Parathyroid adenoma (tissue), 2 donors: ENCODE results near the gene CISD3.

Experiments
- H2AFZ ChIP-seq: fragments of 300-600 bp; sonication (generic); one replicate; pipeline ENCODE4 v1.7.0; 2017; ENCODE audit warnings: antibody characterized with exemption, mild to moderate bottlenecking
- H3K27ac ChIP-seq: fragments of 300-600 bp; sonication (generic); one replicate; pipeline ENCODE4 v1.7.0; 2017
- H3K27me3 ChIP-seq: fragments of 300-600 bp; sonication (generic); one replicate; pipeline ENCODE4 v1.7.0; 2017; ENCODE audit warnings: low read length; ENCODE audit not compliant: control insufficient read depth, insufficient read depth
- H3K36me3 ChIP-seq: fragments of 300-600 bp; sonication (generic); one replicate; pipeline ENCODE4 v1.7.0; 2017; ENCODE audit warnings: low read length; ENCODE audit not compliant: control insufficient read depth, insufficient read depth
- H3K4me1 ChIP-seq: fragments of 300-600 bp; sonication (generic); one replicate; pipeline ENCODE4 v1.7.0; 2017; ENCODE audit warnings: control low read depth
- H3K4me2 ChIP-seq: fragments of 300-600 bp; sonication (generic); one replicate; pipeline ENCODE4 v1.7.0; 2017; ENCODE audit warnings: low read length
- H3K4me3 ChIP-seq: fragments of 300-600 bp; sonication (generic); one replicate; pipeline ENCODE4 v1.7.0; 2017; ENCODE audit warnings: low read depth, low read length
- H3K79me2 ChIP-seq: fragments of 300-600 bp; sonication (generic); one replicate; pipeline ENCODE4 v1.7.0; 2017; ENCODE audit warnings: control low read depth
- H3K9ac ChIP-seq: fragments of 300-600 bp; sonication (generic); one replicate; pipeline ENCODE4 v1.7.0; 2017; ENCODE audit warnings: mild to moderate bottlenecking
- H3K9me3 ChIP-seq: fragments of 300-600 bp; sonication (generic); one replicate; pipeline ENCODE4 v1.7.0; 2017; ENCODE audit warnings: low read length; ENCODE audit not compliant: control insufficient read depth
- CTCF ChIP-seq: fragments of 300-600 bp; sonication (generic); IDR thresholded peaks from one replicate; pipeline ENCODE4 v1.7.0; 2017; ENCODE audit warnings: antibody characterized with exemption, mild to moderate bottlenecking
- donor health status: primary hyperparathyroidism.

CISD3 gene

DNA sequence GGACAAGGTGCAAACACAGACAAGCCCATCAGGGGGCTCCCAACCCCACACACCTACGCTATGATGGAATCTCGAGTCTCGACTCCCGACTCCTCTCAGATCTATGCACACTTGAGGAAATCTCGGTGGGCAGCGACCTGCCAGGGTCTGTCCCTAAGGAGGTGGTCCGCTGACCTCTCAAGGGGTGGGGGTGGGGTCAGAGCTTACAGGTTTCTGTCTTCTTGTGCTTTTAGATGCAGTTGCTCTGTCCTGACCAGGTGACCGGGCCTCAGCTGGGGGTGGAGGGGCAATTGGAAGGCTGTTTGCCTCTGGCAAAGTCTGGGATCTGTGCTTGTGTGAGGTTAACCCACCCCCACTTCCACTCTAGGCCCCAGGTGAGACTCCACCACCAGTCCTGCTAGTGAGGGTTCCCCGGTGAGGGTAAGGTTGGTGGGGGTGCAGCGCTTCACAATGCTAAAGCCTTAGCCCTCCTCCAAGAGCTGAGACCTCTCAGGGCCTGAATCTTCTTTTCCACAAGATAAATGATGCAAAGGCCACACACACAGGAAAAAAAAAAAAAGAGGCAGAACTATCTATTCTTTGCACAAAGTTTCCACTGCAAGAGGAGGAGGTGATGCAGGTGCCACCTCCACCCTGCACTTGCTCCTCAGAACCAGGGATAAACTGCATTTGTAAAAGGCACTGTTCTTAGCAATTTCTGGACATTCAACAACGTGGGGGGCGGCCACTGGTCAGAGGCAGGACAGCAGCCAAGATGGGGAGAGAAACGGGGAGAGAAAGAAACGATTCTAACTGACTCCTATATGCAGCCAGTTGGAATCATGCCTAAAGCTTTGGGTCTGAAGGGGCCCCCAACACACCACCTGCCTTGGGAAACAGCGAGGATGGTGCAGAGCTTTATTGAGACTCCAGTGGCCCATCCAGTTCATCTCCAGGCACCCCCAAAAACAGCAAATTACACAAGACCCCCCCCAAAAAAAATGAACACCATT lies 4.1 kb downstream of the CISD3 start:
- H3K27ac ChIP-seq: no peak overlapping the region
- H3K9ac ChIP-seq: no peak overlapping the region

GRCh38 chr17:38735161-38735997 lies 5.2 kb downstream of the CISD3 start:
- Histone ChIP-seq H3K36me3 (no peaks in the 10 kb centered on the region), H3K9ac (no peak overlapping the region), H3K27me3 (no peaks in the 10 kb centered on the region), H3K27ac (no peak overlapping the region), H3K4me3 (no peak overlapping the region), H2AFZ (no peak overlapping the region), H3K79me2 (peaks cover 3% of the 10 kb centered on the region), H3K4me2 (no peak overlapping the region), H3K9me3 (no peaks in the 10 kb centered on the region), H3K4me1 (peaks cover 19% of the 10 kb centered on the region)
- TF ChIP-seq CTCF: peak; percentile 93

More for the DNA sequence above, 4.1 kb downstream of the CISD3 start:
- peak; percentile 19 for TF ChIP-seq CTCF
- no peak overlapping the region for H3K4me2 ChIP-seq
- peaks cover 19% of the 10 kb centered on the region for H3K4me1 ChIP-seq
- no peaks in the 10 kb centered on the region for H3K36me3 ChIP-seq
- no peak overlapping the region for H3K4me3 ChIP-seq
- H3K27me3 ChIP-seq: no peaks in the 10 kb centered on the region
- H2AFZ ChIP-seq: no peak overlapping the region
- no peaks in the 10 kb centered on the region for H3K79me2 ChIP-seq
- no peaks in the 10 kb centered on the region for H3K9me3 ChIP-seq

- TF ChIP-seq CTCF: no peak
- peaks cover 11% of the 10 kb centered on the region for H3K4me1 ChIP-seq
These were observed 8.0 kb downstream of the CISD3 start for GRCh38 chr17:38738007-38738662.

DNA sequence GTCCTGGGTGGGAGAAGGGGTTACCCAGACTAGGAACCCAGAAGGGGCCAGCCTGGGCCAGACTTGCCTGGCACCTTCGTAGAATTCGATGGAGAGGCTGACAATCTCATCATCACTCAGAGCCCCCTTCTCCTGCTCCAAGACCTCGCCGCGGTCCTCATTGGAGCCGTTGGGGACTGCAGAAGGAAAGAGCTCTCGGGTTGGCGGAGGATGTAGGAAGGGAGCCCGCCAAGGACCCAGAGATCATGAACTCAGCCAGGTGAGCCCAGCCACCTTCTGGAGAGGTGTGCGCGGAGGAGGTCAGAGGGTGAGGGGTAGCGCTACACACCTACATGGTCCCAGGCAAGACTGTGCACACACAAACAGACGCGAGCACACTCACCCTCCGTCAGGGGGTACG lies 8.5 kb downstream of the CISD3 start:
- H3K27me3 ChIP-seq: no peaks in the 10 kb centered on the region
- no peak overlapping the region for H2AFZ ChIP-seq
- TF ChIP-seq CTCF: no peak
- H3K27ac ChIP-seq: no peak overlapping the region
- H3K79me2 ChIP-seq: peaks cover 3% of the 10 kb centered on the region
- no peaks in the 10 kb centered on the region for H3K9me3 ChIP-seq
- no peak overlapping the region for H3K4me3 ChIP-seq
- no peak overlapping the region for H3K4me2 ChIP-seq
- H3K36me3 ChIP-seq: no peaks in the 10 kb centered on the region
- no peak overlapping the region for H3K9ac ChIP-seq
- peaks cover 14% of the 10 kb centered on the region for H3K4me1 ChIP-seq

More at GRCh38 chr17:38738007-38738662, 8.0 kb downstream of the CISD3 start:
- H3K27me3 ChIP-seq: no peaks in the 10 kb centered on the region
- H3K9ac ChIP-seq: no peak overlapping the region
- H3K27ac ChIP-seq: no peak overlapping the region
- no peaks in the 10 kb centered on the region for H3K9me3 ChIP-seq
- H3K36me3 ChIP-seq: no peaks in the 10 kb centered on the region
- H3K4me2 ChIP-seq: no peak overlapping the region
- H3K4me3 ChIP-seq: no peak overlapping the region
- H3K79me2 ChIP-seq: peaks cover 3% of the 10 kb centered on the region
- H2AFZ ChIP-seq: no peak overlapping the region
